ENCODE data around the gene ARR3.
"Not testable (repeated sequence)": the region's sequence is repeated elsewhere in the genome, so short reads cannot be mapped to it uniquely, and the experiment has no call there.

Gene ARR3

DNA sequence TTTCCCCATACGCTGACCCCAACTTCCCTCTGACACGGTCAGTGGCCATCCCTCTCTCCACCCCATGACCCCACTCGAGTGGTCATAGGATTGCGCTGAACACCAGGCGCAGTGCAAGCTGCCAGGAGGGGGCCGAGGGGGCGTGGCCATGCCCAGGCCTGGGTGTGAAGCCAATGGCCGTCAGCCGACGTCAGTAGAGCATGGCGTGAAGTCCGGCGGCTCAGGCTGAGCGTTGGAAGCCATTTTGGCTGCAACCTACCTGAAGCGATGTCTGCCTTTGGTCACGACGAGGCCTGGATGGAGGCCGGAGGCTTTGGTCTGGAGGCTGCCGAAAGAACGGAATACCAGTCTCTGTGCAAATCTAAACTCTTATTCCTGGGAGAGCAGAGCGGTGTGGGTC lies 13.8 kb downstream of the ARR3 start, which contains the start of gene RAB41:
Gene RAB41 (plus strand): TSS at position 222 of the 400 bp plus-strand sequence. CDS start 46 bp downstream, at position 268.
- DNase-seq, result no peak

DNA sequence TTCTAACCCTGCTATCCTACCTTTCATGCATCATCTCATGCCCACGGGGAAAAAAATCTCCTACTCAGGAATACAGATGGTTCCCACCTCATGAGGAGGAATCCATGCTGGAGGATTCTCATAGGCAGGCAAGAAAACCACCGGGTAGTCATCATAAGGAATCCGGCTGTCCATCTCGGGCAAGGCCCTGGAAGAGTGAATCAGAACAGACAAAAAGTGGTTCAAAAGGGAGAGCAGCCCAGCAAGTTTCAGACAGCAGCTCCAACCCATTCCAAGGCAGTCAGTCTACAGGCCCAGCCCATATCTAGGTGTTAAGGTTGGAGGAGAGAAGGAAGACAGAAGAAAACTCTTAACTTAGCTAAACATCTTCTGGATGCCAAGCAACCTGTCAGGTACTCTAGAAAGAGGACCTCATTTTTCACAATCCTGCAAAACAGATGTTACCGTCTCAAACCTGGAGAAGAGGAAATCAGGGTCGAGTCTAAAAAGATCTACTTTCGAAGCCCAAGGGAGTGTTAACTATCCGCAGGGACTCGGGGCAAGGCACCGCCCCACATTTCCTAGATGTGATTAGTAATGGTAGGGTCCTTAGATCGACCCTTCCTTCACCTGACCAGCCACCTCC lies 21.1 kb downstream of the ARR3 start:
- DNase-seq, result no peak

DNA sequence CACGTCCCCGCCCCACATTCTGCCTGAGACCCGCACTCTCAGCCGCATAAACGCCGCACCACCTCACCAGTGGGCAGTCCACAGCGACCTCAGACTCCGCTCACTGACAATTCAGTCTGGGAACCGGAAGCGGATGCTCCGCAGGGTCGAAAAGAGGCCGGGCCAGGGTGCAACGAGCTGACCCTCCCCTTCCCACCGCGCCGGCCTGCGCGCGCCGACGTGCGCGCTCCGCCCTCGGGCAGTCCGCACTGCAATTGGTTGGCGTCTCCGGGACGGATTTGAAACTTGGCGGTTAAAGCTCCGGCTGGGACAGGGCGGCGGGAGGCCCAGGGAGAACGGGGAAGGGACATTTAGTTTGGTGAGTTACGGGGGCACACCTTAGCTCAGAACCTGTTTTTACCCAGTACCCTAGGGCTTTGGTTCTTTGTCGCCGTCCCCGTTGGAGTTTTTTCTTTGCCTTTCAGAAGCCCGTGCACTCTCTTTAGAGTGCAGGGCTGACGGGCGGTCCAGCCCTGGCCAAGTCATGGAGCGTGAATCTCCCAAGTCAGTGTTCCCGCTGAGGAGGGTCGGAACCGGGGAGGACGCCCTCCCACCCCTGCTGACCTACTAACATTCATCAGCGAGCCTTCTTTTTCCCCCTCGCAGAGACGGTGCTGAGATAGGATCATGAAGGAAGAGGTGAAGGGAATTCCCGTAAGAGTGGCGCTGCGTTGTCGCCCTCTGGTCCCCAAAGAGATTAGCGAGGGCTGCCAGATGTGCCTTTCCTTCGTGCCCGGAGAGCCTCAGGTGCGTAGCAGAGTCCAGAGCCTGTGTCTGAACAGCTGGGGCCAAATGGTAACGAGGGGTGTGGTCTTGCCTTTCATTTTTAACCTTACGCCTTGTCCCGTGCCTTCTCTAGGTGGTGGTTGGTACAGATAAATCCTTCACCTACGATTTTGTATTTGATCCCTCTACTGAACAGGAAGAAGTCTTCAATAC lies 21.9 kb downstream of the ARR3 start, which contains the start of the genes KIF4A and PDZD11:
Gene KIF4A (plus strand): TSS at position 312 of the 978 bp plus-strand sequence. CDS start 355 bp downstream, at position 667.
Gene PDZD11 (minus strand): TSS at position 135 of the 978 bp plus-strand sequence. CDS start 586 bp downstream, outside the sequence.
- DNase-seq, result peak; percentile 51 to 63

DNA sequence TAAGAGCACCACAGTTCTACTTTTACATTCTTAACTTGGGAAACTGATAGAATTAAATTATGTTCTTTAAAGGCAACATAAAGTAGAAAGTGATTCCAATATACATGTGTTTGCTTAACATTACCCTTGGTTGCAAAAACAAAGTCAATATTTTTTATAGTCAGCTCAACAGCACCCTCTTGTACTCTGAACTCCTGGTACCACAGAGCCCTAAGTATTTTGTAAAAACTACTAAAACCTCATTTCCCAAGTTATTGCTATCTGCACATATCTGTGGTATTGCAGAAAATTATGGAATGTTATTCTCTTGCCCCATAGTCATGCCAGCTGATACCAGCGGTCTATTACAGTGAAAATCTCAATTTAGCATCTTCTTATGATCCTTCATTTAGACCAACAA lies 24.7 kb downstream of the ARR3 start:
- no peak for DNase-seq

DNA sequence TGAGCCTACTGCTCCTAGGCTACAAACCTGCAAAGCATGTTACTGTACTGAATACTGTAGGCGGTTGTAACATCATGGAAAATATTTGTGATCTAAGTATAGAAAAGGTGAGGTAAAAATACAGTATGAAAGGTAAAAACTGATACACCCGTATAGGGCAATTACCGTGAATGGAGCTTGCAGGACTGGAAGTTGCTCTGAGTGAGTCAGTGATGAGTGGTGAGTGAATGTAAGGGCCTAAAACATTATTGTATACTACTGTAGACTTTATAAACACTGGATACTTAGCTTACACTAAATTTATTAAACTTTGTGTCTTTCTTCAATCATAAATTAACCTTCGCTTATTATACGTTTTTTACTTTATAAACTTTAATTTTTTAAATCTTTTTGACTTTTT lies 25.5 kb downstream of the ARR3 start:
- no peak for DNase-seq

DNA sequence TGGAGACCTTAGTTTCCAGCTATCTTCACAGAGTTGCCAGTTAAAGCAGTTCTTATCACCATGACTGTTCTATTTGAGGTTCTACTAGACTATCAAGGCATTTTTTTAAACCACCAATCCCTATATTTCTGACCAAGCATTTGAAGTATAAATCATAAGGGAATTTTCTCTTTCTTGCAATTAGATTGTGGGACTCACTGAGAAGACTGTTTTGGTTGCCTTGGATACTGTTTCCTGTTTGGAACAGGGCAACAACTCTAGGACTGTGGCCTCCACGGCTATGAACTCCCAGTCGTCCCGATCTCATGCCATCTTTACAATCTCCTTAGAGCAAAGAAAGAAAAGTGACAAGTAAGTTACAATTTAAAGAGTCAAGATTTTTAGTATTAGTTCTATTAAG lies 33.6 kb downstream of the ARR3 start:
- DNase-seq, result no peak

DNA sequence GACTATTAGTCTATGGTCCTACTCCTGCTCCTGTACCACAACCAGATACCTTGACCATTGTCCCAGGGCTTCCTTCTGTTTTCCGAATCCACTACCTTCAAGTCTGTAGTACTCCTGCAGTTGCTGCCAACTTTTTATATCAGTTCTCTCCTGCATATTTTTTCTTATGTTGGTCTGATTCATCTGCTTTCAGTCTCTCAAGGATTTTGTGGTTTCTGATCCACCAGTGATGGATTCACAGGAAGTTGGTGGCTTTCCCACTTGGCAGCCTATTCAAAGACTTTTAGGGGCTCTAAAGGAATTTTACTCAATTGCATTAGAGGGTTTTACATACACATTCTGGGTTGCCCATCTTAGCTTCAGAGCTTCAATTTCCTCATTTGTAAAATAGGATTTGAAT lies 45.4 kb downstream of the ARR3 start:
- no peak for DNase-seq

DNA sequence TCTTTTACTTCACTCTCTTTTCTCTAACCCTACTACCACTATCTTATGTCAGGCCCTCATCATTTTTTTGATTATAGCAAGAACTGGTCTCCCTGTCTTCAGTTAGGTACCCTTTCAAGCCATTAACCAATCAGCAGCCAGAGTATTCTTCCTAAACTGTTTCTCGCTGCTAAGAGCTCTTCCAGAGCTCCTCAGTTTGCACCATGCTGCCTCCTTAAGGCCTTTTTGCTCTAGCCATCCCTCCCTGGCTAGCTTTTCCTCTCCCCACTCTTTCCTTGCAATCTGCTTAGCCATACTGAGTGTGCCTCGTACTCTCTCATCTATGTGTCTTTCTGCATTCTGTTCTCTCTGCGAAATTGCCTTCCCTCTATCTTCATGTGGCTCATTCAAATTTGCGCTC lies 54.6 kb downstream of the ARR3 start:
- no peak for DNase-seq

DNA sequence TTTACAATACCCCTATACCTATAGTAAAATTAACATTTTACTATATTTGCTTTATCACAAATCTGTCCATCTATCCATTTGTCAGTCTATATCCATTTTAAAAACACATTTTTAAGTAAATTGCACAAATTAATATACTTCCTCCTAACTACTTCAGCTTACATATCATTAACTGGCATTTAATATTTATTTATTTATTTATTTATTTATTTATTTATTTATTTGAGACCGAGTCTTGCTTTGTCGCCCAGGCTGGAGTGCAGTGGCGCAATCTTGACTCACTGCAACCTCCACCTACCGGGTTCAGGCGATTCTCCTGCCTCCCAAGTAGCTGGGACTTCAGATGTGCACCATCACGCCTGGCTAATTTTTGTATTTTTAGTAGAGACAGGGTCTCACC lies 55.5 kb downstream of the ARR3 start:
- not testable (repeated sequence) for DNase-seq

DNA sequence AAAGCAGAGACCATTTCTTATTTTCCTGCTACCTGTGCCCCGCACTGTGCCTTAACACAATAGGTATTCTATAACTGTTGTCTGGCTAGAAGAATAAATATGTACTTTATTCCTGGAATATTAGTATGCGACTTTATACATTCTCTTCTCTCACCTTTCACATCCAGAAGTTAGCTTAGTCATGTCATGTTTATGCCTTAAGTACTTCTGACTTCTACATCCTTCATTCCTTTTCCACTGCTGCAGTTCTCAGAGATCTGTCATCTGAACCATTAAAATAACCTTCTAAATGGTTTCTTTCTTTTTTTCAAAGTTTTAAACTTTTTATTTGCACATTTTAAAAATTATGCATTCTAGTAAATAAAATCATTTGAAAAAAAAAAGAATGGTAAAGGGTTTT lies 56.2 kb downstream of the ARR3 start:
- DNase-seq, result no peak

DNA sequence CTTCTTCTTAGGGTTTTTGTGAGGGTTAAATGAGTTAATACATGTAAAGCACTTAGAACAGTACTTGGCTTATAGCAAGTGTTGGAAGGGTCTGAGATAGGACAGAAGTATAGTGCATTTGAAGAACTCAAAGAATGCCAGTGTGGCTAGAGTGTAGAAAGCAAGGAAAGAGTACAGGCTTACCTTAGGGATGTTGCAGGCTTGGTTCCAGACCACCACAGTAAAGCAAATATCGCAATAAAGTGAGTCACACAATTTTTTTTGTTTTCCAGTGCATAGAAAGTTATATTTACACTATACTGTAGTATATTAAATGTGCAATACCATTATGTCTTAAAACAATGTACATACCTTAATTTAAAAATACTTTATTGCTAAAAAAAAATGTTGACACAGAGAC lies 63.0 kb downstream of the ARR3 start:
- DNase-seq, result no peak
